T47D (cell line): ENCODE data around the gene OR8B12.

Source experiments
- DNase-seq, 2 experiments: peaks; one replicate each; pipeline versions ENCODE4 v3.0.0 to v3.0.0-alpha.2; 2011 to 2012; ENCODE audit warnings: low read depth in 1 of 2, low spot score in 1 of 2
- JUND ChIP-seq: IDR thresholded peaks from 2 replicates; pipeline ENCODE4 v1.6.1; 2012; ENCODE audit warnings: low read depth
- in situ Hi-C: cut with HindIII; loops from 2 replicates; pipeline ENCODE4 v1.10.0; 2016; ENCODE audit warnings: low sequenced_read_pairs, low pct_unique_long_range_greater_than_20kb

OR8B12 gene

GRCh38 chr11:124514131-124514530, 29.3 kb downstream of the OR8B12 start:
- DNase-seq = no peak
- in situ Hi-C loops = no loop called here
- no peak for TF ChIP-seq JUND

GRCh38 chr11:124511745-124512144, 31.7 kb downstream of the OR8B12 start:
- in situ Hi-C loops = no loop called here
- no peak for DNase-seq
- no peak for TF ChIP-seq JUND

GRCh38 chr11:124510279-124510678, 33.2 kb downstream of the OR8B12 start:
- DNase-seq = peak in 1 of 2 experiments; percentile 30
- no peak for TF ChIP-seq JUND
- in situ Hi-C loops = no loop called here

- in situ Hi-C loops = no loop called here
- no peak for DNase-seq
- no peak for TF ChIP-seq JUND
Observed at GRCh38 chr11:124499711-124500110, 43.7 kb downstream of the OR8B12 start.

- no peak for DNase-seq
- in situ Hi-C loops = no loop called here
Observed at GRCh38 chr11:124493016-124493655, 50.3 kb downstream of the OR8B12 start.

More at GRCh38 chr11:124493016-124493655, 50.3 kb downstream of the OR8B12 start:
- no peak for TF ChIP-seq JUND
